GM19351 (cell line): ENCODE data around the gene IKZF4.
"Not testable (repeated sequence)": the region's sequence is repeated elsewhere in the genome, so short reads cannot be mapped to it uniquely, and the experiment has no call there.

ENCODE experiments used
- ATAC-seq: cut with Tn5 transposase; IDR thresholded peaks from one replicate; pipeline ENCODE4 v1.9.1; 2021; ENCODE audit warnings: mild to moderate bottlenecking, moderate library complexity; ENCODE audit not compliant: unreplicated experiment

IKZF4 gene

GRCh38 chr12:55997535-55997859 lies 23.3 kb upstream of the IKZF4 start:
- ATAC-seq = peak; percentile 6

DNA sequence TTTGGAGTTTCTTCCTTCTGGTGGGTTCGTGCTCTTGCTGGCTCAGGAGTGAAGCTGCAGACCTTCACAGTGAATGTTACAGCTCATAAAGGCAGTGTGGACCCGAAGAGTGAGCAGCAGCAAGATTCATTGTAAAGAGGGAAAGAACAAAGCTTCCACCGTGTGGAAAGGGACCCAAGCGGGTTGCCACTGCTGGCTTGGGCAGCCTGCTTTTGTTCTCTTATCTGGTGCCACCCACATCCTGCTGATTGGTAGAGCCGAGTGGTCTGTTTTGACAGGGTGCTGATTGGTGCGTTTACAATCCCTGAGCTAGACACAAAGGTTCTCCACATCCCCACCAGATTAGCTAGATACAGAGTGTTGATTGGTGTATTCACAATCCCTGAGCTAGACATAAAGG lies 21.3 kb upstream of the IKZF4 start:
- ATAC-seq = not testable (repeated sequence)

GRCh38 chr12:55999999-56000540 lies 20.8 kb upstream of the IKZF4 start:
- ATAC-seq = not testable (repeated sequence)

DNA sequence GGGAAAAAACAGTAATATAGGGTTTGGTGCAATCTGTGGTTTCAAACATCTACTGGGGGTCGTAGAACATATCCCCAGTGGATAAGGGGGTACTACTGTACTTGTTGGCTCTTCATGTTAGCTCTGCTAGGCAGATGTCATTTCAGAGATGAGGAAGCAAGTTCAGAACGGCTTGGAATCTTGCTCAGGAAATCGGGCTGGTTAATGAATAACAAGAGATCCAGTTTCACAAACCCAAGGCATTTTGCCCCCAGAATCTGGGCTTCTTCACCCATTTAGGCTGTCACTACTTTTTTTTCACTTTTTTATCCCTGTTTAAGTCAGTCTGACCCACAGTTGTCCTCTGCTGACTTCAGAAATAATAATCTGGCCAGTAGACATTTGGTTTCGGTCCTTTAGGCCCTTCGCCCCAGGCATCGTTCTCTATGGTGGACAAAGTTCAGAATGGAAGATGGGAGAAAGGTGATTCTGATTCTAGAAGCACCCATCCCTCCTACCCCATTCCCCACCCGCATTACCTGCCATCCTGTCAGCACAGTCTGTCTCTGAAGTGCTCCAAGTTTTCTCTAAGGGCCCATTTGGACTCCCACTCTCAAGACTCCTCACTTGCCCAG lies 19.2 kb upstream of the IKZF4 start:
- no peak for ATAC-seq

DNA sequence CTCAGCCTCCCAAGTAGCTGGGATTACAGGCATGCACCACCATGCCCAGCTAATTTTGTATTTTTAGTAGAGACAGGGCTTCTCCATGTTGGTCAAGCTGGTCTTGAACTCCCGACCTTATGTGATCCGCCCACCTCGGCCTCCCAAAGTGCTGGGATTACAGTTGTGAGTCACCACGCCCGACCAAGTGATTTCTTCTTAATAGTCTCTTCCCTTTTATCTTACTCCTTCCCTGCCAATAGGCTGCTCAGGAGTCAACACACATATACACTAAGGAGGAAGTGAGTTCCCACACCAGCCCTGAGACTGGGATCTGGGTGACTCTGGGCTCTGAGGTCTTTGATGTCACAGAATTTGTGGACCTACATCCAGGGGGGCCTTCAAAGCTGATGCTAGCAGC lies 17.5 kb upstream of the IKZF4 start:
- ATAC-seq = not testable (repeated sequence)

- no peak for ATAC-seq
These were observed 16.6 kb upstream of the IKZF4 start for GRCh38 chr12:56004211-56004610.

- peak; percentile 65 for ATAC-seq
These were observed 13.0 kb upstream of the IKZF4 start for GRCh38 chr12:56007564-56008559.

GRCh38 chr12:56010111-56010570 lies 10.7 kb upstream of the IKZF4 start:
- ATAC-seq = no peak

GRCh38 chr12:56011509-56012090 lies 9.2 kb upstream of the IKZF4 start:
- no peak for ATAC-seq

GRCh38 chr12:56013482-56013881 lies 7.4 kb upstream of the IKZF4 start:
- no peak for ATAC-seq

GRCh38 chr12:56014205-56014604 lies 6.6 kb upstream of the IKZF4 start:
- ATAC-seq = no peak

DNA sequence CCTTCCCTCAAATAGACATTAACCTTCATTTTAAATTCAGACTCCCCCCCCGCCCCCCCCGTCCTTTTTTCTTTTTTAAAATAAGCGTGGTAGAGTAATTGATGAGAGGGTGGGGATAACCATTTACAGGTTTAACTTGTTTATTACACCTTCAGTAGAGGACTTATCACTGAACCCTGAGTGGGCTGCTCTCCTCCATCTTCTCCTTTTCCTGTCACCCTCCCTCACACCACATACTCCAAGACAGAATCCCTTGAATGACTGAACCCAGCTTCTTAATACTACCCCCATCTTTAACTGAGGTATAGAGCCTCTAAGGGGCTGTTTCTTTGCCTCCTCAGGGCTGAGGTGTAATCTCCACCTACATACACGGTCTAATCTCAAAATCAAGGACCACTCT lies 3.7 kb upstream of the IKZF4 start:
- ATAC-seq = no peak

GRCh38 chr12:56018356-56018755 lies 2.5 kb upstream of the IKZF4 start:
- no peak for ATAC-seq

DNA sequence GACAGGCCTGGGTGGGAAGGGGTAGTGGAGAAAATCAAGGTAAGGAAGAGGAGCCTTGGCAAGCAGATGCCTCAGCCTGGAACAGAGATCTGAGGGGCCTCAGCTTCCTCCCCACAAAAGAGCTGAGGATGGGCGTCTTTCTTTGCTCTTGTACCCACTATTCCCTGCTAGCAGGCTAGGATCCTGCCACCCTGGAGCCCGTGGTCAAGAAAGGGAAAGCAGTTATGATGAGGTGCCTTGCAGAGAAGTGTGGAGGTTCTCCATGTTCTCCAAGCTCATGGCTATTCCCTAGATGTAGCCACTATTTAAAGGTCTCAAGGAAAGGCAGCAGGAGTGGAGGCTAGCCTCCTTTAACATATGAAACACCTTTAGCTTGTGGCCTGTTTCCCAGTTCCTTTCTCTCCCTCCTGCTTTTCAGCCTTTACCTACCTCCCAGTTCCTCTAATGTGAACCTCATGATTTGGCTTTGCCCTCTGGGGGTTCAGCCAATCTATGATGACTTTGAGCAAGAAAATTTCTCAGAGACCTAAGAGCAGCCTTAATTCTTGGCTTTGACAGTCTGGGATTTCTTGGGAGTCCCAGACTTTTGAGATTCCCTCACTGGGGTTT lies 1.1 kb downstream of the IKZF4 start:
- ATAC-seq = no peak

- ATAC-seq = no peak
These were observed 7.8 kb downstream of the IKZF4 start for GRCh38 chr12:56028511-56029165.

DNA sequence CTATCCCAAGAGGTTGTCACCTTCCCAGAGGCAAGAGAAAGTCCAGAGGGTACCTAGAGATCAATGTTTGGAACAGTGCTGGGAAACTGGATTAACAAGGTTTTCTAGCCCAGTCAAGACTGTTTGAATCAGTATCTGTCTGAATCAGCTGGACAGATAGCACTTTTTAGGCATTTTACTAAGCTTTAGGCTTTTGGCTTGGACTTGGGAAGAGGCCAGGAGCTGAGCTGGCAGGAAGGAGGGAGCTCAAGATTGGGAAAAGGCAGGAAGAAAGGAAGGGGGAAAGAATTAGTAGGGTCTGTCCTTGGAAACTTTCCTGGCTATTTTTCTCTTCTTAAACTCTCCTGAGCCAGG lies 8.3 kb downstream of the IKZF4 start:
- ATAC-seq = no peak

- ATAC-seq = no peak
These were observed 8.9 kb downstream of the IKZF4 start for GRCh38 chr12:56029666-56030293.

GRCh38 chr12:56031987-56032386 lies 11.1 kb downstream of the IKZF4 start:
- ATAC-seq = no peak

DNA sequence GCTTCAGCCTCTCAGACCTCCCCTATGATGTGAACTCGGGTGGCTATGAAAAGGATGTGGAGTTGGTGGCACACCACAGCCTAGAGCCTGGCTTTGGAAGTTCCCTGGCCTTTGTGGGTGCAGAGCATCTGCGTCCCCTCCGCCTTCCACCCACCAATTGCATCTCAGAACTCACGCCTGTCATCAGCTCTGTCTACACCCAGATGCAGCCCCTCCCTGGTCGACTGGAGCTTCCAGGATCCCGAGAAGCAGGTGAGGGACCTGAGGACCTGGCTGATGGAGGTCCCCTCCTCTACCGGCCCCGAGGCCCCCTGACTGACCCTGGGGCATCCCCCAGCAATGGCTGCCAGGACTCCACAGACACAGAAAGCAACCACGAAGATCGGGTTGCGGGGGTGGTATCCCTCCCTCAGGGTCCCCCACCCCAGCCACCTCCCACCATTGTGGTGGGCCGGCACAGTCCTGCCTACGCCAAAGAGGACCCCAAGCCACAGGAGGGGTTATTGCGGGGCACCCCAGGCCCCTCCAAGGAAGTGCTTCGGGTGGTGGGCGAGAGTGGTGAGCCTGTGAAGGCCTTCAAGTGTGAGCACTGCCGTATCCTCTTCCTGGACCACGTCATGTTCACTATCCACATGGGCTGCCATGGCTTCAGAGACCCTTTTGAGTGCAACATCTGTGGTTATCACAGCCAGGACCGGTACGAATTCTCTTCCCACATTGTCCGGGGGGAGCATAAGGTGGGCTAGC lies 13.9 kb downstream of the IKZF4 start:
- ATAC-seq = no peak

DNA sequence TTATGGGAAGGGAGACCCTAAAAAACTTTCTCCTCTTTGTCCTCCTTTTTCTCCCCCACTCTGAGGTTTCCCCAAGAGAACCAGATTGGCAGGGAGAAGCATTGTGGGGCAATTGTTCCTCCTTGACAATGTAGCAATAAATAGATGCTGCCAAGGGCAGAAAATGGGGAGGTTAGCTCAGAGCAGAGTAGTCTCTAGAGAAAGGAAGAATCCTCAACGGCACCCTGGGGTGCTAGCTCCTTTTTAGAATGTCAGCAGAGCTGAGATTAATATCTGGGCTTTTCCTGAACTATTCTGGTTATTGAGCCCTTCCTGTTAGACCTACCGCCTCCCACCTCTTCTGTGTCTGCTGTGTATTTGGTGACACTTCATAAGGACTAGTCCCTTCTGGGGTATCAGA lies 16.3 kb downstream of the IKZF4 start:
- no peak for ATAC-seq
